Stimulated activated naive CD8-positive, alpha-beta T cell treated with anti-CD3 and anti-CD28 coated beads, Interleukin-15, Interleukin-2, amounts not matched to agents 100 U/mL and 50 U/mL, for 24 hours (primary cell): Measurements from ENCODE around the gene RNASEH2C.
"Not testable (repeated sequence)": the region's sequence is repeated elsewhere in the genome, so short reads cannot be mapped to it uniquely, and the experiment has no call there.

ENCODE experiments used
- ATAC-seq: fragments of 150-1000 bp; cut with Tn5 transposase; one replicate; pipeline ENCODE4 v1.10.0; 2021
- DNase-seq: peaks from one replicate; pipeline ENCODE4 v3.0.0; 2021

Gene RNASEH2C

GRCh38 chr11:65716774-65717405, 3.7 kb downstream of the RNASEH2C start:
- ATAC-seq (no peak), DNase-seq (no peak)

GRCh38 chr11:65716302-65716701, 4.3 kb downstream of the RNASEH2C start:
- DNase-seq (no peak), ATAC-seq (no peak)

GRCh38 chr11:65714433-65714832, 6.2 kb downstream of the RNASEH2C start:
- DNase-seq (no peak), ATAC-seq (no peak)

GRCh38 chr11:65713212-65713969, 7.2 kb downstream of the RNASEH2C start:
- DNase-seq (no peak), ATAC-seq (no peak)

- DNase-seq (no peak), ATAC-seq (no peak)
Measured at GRCh38 chr11:65712633-65713076, 7.9 kb downstream of the RNASEH2C start.

- DNase-seq (peak; percentile 98), ATAC-seq (peak; percentile 83)
Measured at GRCh38 chr11:65711785-65712632, 8.6 kb downstream of the RNASEH2C start, which contains the start of gene KAT5. KAT5 (plus strand) TSS chr11:65712252; CDS start chr11:65712268, 16 bp downstream.

- ATAC-seq (no peak), DNase-seq (no peak)
Measured at GRCh38 chr11:65710421-65710820, 10.2 kb downstream of the RNASEH2C start.

GRCh38 chr11:65709661-65710060, 10.9 kb downstream of the RNASEH2C start:
- ATAC-seq, result no peak
- DNase-seq, result no peak

GRCh38 chr11:65708451-65708850, 12.1 kb downstream of the RNASEH2C start:
- DNase-seq, result no peak
- no peak for ATAC-seq

GRCh38 chr11:65707002-65707401, 13.6 kb downstream of the RNASEH2C start:
- not testable (repeated sequence) for DNase-seq, ATAC-seq

GRCh38 chr11:65706303-65706763, 14.3 kb downstream of the RNASEH2C start:
- DNase-seq, result peak; percentile 81
- not testable (repeated sequence) for ATAC-seq

- no peak for DNase-seq
- no peak for ATAC-seq
Measured at GRCh38 chr11:65703846-65704245, 16.8 kb downstream of the RNASEH2C start.

GRCh38 chr11:65701686-65702085, 18.9 kb downstream of the RNASEH2C start:
- ATAC-seq, result no peak
- DNase-seq, result no peak

- ATAC-seq (no peak), DNase-seq (no peak)
Measured at GRCh38 chr11:65700399-65700798, 20.2 kb downstream of the RNASEH2C start.

GRCh38 chr11:65699306-65699705, 21.3 kb downstream of the RNASEH2C start:
- ATAC-seq (no peak), DNase-seq (no peak)

- no peak for ATAC-seq
Measured at GRCh38 chr11:65698205-65698604, 22.4 kb downstream of the RNASEH2C start.

GRCh38 chr11:65696802-65697552, 23.6 kb downstream of the RNASEH2C start:
- DNase-seq (no peak), ATAC-seq (no peak)

More at GRCh38 chr11:65698205-65698604, 22.4 kb downstream of the RNASEH2C start:
- DNase-seq, result no peak

- ATAC-seq (no peak), DNase-seq (no peak)
Measured at GRCh38 chr11:65695459-65696241, 24.9 kb downstream of the RNASEH2C start.

- no peak for DNase-seq
- ATAC-seq, result no peak
Measured at GRCh38 chr11:65692367-65692766, 28.2 kb downstream of the RNASEH2C start.

GRCh38 chr11:65691847-65692246, 28.8 kb downstream of the RNASEH2C start:
- not testable (repeated sequence) for ATAC-seq, DNase-seq

- no peak for ATAC-seq
Measured at GRCh38 chr11:65685981-65686380, 34.6 kb downstream of the RNASEH2C start.

More at GRCh38 chr11:65685981-65686380, 34.6 kb downstream of the RNASEH2C start:
- DNase-seq, result no peak
